ENCODE measurements around the gene MAGI3.
"Not testable (repeated sequence)": the region's sequence is repeated elsewhere in the genome, so short reads cannot be mapped to it uniquely, and the experiment has no call there.

MAGI3 gene

DNA sequence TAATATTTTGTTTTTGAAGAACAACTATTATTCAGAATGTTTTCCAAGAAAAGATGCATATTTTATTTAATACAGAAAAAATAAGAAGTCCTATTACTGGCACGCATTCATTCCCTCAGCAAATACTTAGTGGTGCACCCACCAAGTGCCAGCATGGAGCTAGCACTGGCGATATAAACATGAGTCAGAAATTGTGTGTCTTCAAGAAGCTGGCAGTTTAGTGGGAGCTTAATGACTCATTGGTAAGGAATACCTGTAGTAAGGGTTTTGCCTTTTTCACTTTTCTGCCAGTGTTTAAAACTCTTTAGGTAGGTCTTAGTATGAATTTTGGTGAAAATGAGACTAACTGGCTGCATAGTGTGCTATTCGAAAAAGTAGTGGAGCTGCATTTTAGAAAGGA lies 6.3 kb downstream of the MAGI3 start:
- DNase-seq (ENCODE audit: low spot score) (peak; percentile 71), FAIRE-seq (peak; percentile 79)

DNA sequence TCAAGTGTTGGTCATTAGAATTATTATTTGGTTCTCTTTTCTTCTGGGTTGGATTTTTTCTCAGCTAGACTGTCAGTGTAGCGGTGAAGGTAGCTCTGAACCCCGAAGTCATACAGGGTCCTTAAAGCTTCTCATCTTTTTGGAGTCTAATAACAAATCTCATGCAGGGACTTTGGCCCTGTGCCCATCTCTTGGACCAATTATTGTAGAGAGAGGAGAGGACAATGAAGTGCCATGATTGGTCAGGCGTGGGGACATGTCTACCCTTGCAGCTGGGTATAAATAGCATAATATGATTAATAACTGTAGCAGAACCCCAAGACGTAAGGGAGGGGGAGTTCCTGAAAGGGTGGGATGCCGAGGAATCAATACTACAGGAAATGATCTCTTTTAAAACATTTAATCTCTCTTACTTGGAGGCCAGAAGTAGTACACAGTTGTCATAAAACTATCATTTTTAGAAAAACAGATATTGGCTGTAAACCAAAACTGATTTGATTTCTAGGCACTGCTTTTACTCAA lies 8.8 kb downstream of the MAGI3 start:
- FAIRE-seq, result no peak
- no peak for DNase-seq (ENCODE audit: low spot score)

DNA sequence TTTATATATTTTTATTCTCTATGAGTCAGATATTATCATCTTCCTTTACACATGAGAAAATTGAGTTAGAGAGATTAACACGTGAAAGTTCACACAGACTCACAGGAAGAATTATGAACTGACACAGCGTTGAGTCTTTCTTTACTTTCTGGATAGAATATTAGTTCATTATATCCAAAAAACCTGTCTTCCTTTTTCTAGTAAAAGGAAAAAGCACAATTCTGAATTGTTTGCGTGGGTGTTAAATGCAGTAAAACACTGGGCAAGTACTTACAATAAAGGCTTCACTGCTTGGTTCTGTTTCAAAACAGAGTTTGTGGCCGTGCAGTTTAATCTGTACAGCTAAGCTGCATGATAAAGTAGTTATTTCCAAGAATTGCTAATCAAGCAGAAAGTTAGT lies 10.8 kb downstream of the MAGI3 start:
- no peak for FAIRE-seq
- DNase-seq (ENCODE audit: low spot score), result no peak

DNA sequence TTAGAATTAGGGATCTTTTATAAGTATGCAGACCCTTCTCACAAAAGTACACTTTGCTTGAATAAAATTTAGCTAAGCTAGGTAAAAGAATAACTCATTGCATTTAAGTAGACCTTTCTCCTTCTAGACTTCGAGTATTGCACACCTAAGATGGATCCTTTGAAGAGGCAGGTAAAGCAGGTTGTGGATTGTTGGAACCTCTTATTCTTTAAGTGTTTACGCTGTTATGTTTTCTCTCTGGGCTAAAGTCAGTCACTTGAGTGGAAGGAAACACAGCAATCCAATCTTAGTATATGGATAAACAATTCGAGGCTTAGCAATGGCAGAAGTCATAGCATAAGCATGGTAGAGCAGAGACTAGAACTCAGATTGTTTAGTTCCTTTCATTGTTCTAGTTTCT lies 11.4 kb downstream of the MAGI3 start:
- no peak for FAIRE-seq

DNA sequence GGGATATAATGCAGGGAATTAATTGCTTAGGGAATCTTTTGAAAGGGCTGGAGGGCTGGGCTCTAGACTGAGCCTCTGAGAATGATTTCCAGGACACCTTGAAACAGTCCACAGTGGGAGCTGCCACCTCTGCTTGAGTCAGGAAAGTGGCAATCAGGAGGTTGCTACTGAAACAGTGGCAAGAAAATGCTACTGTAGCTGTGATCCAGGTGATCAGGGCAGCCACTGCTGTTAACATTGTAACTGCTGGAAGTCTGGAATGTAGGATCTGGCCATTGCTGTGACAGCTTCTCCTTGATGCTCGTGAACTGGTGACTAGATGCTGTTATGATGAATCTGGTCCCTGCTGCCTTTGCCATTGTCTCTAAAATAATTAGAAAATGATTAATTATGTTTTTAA lies 12.8 kb downstream of the MAGI3 start:
- FAIRE-seq, result no peak
- no peak for DNase-seq (ENCODE audit: low spot score)

More for the DNA sequence above, 11.4 kb downstream of the MAGI3 start:
- no peak for DNase-seq (ENCODE audit: low spot score)

DNA sequence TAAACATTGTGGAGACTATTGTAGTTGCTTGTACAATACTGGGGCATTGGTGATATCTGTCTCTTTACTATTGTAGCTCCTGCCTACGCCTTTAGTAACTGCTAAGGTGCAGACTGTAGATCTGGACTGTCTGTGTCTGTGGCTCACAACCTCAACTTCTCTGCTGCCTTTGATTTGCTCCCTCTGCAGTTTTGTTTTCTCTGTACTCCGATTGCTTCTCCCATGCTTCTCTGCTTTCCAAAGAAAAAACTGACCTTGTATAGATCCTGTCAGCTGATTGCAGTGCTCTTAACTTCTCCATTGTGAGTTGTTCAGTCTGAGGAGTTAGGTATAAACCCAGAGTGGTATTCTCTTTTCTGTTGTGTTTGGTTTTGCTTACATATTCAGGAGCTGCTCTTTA lies 15.3 kb downstream of the MAGI3 start:
- FAIRE-seq (no peak), DNase-seq (ENCODE audit: low spot score) (no peak)

DNA sequence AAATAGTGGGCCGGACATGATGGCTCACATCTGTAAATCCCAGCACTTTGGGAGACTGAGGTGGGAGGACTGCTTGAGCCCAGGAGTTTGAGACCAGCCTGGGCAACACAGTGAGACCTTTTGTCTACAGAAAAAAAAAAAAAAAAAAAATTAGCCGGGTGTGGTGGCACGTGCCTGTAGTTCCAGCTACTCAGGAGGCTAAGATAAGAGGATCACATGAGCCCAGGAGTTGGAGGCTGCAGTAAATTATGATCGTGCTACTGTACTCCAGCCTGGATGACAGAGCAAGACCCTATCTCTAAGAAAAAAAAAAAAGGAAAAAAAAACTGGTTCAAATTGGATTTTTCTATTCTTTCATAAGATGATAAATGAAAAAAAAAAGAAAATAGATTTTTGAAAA lies 15.8 kb downstream of the MAGI3 start:
- not testable (repeated sequence) for FAIRE-seq; DNase-seq (ENCODE audit: low spot score)

DNA sequence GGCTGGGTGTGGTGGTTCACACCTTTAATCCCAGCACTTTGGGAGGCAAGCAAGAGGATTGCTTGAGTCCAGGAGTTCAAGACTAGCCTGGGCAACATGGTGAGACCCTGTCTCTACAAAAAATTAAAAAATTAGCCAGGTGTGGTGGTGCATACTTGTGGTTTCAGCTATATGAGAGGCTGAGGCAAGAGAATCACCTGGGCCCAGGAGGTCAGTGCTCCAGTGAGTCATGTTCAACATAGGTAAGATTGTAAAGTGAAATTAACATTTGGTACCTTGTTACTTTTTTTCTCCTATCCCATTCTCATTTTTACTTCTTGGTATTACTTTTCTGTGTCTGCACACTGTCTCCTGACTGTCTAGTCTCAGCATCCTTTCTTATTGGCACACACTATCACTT lies 19.0 kb downstream of the MAGI3 start:
- FAIRE-seq, result no peak

DNA sequence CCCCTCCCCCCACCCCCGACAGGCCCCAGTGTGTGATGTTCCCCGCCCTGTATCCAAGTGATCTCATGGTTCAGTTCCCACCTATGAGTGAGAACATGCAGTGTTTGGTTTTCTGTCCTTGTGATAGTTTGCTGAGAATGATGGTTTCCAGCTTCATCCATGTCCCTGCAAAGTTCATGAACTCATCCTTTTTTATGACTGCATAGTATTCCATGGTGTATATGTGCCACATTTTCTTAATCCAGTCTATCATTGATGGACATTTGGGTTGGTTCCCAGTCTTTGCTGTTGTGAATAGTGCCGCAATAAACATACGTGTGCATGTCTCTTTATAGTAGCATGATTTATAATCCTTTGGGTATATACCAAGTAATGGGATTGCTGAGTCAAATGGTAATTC lies 21.7 kb downstream of the MAGI3 start:
- DNase-seq (ENCODE audit: low spot score); FAIRE-seq: not testable (repeated sequence)

More for the DNA sequence above, 19.0 kb downstream of the MAGI3 start:
- no peak for DNase-seq (ENCODE audit: low spot score)

DNA sequence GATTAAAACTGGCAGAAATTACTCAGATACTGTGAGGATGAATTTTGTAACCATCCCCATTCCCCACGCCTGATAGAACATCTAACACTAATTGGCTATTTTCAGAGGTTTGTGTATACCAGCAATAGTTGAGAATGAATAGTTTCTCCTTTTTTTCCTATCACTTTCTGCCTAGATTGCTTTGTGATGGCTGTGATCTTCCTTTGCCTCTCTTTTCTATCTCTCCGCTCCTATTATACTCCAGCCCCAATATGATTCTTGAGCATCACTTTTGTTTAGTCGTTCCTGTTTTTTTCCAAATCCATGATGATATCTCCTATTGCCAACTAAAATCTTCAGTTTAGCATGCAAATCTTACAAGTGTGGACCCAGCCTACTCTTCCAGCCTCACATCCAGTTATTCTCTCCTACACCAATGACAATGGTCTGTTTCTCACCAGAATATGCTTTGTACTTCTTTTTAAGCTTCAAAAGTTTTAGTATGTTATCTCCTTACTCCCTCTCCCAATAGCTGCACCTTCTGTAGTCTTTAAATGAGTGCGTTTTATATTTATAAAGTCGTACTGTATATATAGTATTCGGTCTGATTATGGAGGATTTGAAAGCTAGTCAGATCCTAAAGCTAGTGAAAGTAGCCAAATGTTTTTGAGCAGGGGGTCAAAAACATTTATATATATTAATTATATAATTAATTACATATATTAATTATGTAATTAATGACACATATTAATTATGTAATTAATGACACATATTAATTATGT lies 25.2 kb downstream of the MAGI3 start:
- FAIRE-seq (no peak), DNase-seq (ENCODE audit: low spot score) (no peak)

DNA sequence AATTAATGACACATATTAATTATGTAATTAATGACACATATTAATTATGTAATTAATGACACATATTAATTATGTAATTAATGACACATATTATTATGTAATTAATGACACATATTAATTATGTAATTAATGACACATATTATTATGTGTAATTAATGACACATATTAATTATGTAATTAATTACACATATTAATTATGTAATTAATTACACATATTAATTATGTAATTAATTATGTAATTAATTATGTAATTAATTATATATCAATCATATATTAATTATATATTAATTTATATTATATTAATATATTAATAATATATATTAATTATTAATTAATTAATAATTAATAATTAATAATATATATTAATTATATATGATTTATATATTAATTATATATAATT lies 25.8 kb downstream of the MAGI3 start:
- not testable (repeated sequence) for FAIRE-seq; DNase-seq (ENCODE audit: low spot score)

DNA sequence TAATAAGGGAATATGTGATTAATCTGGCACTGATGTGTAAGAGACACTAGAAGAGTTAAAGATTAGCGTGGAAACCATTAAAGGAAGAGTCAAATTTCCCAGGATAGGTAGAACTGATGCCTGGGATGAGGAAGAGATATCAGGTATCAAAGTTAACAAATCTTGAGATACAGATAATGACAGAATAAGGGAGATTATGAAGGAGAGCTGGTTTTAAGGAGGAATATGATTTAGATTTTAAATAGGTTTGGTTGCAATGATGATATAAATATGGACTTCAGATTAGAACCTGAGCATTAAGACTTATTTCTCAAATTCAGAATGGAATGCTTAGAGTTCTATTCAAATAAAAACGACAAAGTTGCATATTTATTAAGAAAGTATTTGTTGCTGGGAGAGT lies 26.2 kb downstream of the MAGI3 start:
- FAIRE-seq (no peak), DNase-seq (ENCODE audit: low spot score) (no peak)

DNA sequence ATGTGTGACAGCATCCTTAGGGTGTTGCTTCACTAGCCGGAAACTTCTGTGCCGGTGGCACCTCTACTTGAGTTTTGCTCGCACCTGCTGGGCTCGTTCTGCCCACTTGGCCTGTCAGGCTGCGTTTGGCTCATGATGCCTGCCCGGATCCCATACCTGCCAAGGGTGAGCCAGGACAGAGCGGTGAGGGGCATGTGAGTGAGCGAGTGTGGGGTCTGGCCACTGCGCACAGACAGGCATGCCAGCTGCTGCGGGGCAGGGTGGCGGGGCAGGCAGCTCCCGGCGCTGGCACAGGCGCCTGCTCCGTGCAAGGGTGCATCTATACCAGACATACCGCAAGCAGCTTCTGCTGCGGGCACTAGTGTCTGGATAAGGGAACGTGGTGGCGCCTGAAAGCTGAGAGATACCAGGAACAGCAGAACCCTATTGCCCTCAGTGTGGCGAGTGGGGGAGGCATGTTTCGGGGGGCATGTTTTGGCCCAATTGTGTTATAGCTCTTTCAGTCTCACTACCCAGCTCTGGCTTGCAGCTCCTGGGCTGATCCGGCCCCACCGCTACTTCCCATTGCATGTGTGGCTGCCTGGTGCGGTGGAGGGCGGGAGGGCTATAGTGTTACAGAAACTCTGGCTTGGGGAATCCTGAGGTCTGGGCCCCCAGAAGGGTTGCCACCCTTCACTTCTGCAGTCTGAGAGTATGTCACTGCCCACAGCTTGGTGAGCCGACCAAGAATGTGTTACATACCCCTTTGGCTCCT lies 32.2 kb downstream of the MAGI3 start:
- FAIRE-seq, result peak; percentile 50
- DNase-seq (ENCODE audit: low spot score), result no peak

DNA sequence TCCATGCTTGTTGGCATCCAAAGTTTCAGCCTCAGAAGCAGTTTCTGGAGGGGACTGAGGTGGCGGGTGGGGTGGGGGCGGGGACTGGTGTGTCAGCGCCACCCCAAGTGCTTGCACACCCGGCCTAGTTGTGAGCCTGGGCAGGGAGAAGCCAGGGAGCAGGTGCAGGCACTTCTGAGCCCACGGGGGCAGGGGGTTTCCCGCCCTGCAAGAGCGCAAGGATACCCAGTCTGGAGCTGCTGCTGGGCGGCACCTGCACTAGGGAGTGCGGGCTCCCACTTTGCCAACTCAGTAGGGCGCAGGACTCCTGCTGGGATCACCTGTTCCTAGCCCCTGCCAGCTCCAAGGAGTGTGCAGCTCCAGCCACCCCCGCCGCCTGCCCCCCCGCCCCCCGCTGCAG lies 33.5 kb downstream of the MAGI3 start:
- DNase-seq (ENCODE audit: low spot score), result no peak
- FAIRE-seq, result no peak

DNA sequence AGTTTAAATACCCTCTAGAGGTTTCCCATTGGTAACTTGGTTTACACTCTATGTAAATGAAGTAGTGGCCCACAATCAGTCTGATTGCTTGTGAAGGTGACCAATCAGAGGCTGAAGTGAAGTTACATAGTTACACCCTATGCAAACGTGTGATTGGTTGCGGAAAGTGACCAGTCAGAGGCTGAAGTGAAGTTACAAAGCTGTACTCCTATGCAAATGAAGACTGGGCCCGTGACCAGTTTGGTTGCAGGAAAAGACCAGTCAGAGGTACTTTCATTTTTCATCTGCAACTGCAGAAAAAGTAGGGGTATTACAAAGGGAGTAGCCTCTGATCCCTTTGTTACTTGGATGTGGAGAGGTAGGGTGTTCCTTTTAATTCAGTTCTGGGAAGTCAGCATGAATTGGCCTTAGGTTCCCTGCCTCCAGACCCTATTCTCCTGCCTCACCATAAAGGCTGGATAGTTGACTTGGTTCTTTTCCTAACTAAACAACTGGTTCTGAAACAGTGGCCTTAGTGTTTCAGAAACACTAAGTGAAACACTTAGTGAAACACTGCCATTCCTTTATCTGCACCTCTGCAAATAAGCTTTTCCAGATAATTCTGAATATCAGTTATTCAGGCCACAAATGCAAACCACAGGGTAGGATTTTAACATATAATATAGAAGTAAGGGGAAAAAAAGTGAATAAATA lies 39.3 kb downstream of the MAGI3 start:
- DNase-seq (ENCODE audit: low spot score) (no peak), FAIRE-seq (no peak)

DNA sequence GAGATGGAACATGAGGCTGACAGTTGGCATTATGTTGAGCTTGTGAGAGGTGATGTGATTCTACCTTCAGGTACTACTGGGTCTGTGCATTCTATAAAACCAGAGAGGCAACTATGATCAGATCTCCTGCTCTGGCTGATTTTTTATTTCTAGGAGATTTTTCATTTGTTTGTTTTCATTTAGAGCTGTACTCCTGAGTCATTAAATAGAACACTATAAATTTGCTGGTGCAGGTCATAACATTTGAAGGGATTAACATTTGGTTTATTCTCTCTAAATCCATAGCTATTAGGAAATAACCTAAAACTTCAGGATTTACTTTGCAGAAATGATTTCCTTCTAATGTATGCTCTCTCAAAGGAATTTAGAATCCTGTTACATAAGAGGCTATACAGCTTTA lies 42.9 kb downstream of the MAGI3 start:
- FAIRE-seq (no peak), DNase-seq (ENCODE audit: low spot score) (no peak)

DNA sequence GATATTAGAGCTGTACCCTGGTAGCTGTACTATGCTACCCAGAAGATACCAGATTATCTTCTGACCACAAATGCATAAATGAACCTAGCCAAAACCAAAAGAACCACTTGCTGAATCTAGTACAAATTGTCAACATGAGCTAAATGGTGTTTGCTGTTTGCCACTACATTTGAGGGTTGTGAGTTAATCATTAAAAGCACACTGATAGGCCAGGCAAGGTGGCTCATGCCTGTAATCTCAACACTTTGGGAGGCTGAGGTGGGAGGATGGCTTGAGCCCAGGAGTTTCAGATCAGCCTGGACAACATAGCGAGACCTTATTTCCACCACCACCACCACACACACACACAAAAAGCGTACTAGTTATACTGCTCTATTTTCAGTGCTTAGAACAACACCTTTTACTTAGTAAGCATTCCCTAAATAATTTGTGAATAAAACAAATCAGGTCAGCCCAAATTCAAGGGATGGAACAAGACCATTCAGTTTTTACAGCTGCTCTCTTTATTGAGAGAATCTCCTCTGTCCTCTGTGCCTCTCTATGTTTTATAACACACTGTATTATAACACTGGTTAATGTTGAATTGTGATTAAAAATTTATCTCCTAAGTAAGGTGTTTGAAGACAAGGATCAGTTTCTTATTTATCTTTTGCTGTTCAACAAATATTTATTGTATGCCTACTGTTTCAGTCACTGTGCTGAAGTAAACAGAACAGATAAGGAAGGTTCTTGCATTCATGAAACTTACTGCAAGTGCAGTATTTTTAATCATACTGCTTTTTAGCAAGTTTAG lies 44.0 kb downstream of the MAGI3 start:
- DNase-seq (ENCODE audit: low spot score), result no peak
- FAIRE-seq, result no peak

DNA sequence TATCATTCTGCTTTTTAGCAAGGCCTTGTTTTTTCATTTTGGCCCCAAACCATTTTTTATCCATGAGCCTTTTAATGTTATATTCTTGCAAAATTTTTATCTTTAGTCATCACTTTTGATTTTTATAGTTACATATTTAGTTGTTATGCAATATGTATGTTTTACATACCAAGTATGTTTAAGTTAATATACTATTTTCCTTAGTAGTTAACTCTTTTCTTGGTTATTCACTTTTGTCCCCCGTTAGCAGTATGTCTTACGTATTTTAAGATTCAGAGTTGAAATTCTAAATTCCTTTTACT lies 44.5 kb downstream of the MAGI3 start:
- no peak for FAIRE-seq
- no peak for DNase-seq (ENCODE audit: low spot score)

DNA sequence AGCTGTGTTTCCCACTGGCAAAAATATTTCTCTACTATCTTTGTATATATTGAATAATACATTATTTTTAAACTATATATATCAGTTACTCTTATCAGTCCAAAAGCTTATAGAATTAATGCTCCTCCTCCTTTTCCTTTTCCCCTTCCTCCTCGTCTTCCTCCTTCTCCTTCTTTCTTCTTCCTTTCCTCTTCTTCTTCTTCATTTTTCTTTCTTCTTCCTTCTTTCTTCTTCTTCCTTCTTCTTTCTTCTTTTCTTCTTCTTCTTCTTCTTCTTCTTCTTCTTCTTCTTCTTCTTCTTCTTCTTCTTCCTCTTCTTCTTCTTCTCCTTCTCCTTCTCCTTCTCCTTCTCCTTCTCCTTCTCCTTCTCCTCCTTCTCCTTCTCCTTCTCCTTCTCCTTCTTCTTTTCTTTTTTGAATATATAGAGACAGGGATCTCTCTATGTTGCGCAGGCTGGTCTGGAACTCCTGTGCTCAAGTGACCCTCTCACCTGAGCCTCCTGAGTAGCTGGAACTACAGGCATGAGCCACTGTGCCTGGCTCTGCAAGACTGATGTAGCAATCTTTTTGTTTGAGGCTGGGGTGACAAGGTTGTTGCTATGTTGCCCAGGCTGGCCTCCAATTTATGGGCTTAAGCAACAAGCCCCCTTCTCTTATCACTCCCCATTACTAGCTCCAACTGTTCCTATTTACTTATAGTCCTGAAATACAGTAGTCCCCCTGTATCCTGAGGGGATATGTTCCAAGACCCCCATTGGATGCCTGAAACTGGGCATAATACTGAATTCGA lies 47.4 kb downstream of the MAGI3 start:
- DNase-seq (ENCODE audit: low spot score) (no peak), FAIRE-seq (no peak)

DNA sequence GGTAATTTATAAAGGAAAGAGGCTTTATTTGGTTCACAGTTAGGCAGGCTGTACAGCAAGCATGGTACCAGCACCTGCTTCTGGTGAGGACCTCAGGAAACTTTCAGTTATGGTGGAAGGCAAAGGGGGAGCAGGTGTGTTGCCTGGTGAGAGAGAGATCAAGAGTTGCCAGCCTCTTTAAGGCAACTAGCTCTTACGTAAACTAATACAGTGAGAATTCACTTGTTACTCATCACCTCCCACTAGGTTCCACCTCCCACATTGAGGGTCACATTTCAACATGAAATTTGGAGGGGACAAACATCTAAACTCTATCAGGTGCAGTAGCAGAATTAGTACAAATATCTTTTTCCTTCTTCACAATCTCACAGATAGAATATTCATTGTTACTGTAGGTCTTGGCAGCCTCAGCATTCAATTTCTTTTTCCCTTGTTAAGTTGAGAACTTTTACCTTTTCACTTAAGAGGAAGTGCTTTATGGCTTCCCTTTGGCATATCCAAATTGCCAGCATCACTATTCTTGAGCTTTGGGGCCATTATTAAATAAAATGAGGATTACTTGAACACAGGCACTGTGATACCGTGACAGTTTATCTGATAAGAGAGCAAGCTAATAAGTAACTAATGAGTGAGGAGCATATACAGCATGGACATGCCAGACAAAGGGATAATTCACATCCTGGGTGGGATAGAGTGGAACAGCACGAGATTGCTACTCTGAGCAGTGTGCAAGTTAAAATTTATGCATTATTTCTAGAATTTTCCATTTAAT lies 48.4 kb downstream of the MAGI3 start:
- DNase-seq (ENCODE audit: low spot score), result no peak
- FAIRE-seq, result no peak

Data from urothelium cell line (cell line).